T-helper 22 cell (primary cell): ENCODE measurements around the gene RHOBTB3.
"Not testable (repeated sequence)": the region's sequence is repeated elsewhere in the genome, so short reads cannot be mapped to it uniquely, and the experiment has no call there.

Source experiments
- DNase-seq: peaks from one replicate; pipeline ENCODE4 v3.0.0-alpha.2; 2020; ENCODE audit warnings: low read depth

RHOBTB3 gene

DNA sequence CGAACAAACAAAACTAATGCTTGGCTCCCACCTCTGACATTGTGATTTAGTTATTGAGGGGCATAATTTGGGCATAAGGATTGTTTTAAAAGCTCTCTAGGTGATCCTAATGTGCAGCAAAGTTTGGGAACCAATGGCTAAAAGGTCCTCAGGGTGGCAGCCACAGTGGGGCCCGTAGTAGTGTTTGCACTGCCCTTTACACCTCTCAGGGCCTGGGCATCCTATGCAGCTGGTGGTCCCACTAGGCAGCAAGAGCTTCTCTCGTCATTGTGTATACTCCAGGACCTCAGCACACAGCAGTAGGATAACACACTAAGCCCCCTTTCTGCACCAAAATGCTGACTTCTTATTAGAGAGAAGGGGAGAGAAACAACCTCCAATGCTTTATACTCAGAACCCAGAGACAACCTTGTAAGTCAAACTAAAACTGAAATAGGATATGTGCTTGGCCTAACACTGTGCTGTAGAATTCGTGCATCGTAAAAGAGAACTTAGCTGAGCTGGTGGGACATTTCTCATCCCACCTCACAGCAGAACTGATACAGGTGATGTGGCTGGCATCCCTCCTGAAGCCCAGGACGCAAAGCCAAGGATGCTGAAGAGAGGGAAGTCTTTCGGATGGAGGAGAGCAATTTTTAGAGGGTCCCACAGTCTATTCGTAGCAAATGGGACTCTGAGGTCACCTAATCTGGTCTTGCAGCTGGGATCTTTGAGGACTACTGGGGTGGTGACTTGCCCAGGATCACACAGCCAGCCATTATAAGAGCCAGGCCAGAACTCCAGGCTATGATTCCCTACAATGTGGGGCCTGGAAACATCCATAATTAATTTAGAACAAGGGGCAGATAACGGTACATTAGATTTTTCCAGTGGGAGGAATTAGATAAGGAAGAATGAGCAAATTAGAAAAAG is 90.2 kb downstream of the RHOBTB3 start:
- DNase-seq = no peak

DNA sequence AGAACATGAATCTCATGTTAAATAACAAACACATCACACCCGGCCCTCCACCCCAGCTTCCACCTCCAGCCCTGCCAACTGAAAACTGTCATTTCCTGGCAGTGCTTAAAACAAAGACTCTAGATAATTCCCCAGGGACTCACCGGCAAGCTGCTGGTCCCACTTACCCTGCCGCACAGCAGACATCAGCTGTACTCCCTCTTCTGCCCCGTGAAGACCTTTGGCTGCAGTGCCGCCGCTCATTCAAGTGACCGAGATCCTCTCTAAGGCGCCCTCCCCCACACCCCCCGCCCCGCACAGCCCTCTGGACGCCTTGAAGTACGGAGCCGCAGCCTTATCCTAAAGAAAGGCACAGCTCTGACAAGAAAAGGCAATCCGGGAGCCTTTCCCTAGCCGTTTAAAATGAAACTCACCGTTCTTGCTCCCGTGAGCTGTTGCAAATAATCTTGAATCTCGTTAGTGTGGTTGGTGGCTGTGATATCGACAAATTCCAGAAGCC is 91.0 kb downstream of the RHOBTB3 start:
- peak; percentile 23 for DNase-seq

DNA sequence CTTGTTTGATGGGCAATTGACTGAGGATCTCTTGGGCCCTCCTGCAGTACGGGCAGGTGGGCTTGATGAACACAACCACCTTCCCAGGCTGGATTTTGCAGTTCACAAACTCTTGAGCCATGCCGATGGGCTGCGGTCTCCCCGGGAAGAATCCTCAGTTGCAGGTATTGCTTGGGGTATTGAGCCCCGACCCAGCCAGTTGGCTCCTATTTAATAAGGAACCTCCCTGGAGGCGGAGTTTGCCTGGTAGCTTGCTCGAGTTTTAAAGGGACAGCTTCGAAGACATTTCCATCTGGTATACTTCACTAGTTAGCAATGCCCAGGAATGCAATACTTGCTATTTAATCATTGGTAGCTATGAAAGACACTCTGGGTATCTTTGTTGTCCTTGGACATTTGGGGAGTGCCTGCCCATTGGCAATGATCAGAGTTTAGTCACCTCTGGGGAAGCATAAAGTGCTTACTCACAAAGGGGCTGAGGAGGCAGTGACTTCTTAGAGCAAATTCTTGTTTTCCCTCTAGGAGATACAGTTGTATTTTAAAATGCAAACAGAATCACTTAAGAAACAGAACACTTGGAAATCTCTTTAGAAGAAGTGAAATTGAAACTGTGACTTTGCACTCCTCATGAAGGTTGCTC is 91.5 kb downstream of the RHOBTB3 start, which contains the start of gene GLRX:
GLRX (minus strand) TSS at position 185 of the 640 bp plus-strand sequence; CDS start at position 121, 64 bp downstream.
- peak; percentile 50 for DNase-seq

GRCh38 chr5:95823218-95823737 is 92.1 kb downstream of the RHOBTB3 start:
- DNase-seq = no peak

DNA sequence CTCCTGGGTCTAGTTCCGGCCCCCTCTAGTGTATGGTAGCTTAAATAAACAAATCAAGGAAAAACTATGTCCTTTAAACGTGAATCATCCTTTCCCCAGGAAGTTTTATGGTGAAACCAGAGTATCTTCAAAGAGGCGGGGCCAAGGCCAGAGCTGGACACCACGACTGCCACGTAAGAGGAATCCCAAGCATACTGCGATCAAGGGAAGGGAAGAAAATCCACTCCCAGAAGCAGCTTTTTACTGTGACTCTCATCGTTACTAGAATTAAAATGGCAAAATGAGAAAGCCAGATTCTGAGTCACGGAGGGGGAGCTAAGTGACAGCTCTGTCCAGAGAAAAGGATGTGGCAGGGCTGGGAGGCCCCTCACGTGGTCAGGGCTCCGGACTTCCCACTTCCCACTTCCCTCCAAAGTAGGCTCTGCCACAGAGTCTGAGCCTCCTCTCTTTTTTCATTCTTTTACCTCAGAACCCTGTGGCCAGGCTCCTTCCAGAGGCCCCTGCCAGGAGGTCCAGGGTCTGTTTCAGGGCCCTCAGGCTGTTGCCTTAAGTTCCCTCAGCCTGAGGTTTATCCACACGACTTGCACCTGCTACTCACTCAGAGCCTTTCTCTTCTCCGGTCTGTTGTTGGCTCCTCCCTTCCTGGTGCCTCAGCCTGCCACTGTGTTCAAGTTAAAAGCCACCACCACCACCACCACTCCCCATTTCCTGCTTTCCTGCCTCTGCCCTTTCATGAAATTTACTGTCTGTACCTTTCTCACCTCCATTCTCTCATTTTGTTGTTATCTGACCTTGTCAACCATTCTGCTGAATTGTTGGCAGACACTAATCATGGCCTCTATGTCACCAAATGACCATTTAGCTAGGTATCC is 92.8 kb downstream of the RHOBTB3 start:
- DNase-seq = peak; percentile 58

DNA sequence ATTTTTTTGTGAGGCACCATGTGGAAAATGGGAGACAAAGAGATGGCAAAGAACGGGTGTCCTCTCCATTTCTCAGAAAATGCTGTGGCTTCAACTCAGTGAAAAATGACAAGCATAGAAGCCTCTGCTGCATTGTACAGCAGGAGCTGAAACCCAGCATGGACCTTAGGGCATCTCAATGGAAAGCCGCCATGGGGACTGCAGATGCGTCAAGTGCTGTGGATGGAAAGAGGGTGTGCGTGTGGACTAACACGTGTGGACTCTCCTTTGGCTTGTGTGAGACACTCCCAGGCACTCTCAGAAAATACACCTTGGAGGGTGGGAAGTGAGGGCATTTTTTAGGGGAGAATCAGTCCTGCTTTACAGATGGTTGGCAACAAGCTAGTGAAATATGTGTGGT is 93.6 kb downstream of the RHOBTB3 start:
- DNase-seq = no peak

GRCh38 chr5:95825495-95825894 is 94.4 kb downstream of the RHOBTB3 start:
- no peak for DNase-seq

- no peak for DNase-seq
These were observed 96.1 kb downstream of the RHOBTB3 start for GRCh38 chr5:95826949-95827891.

DNA sequence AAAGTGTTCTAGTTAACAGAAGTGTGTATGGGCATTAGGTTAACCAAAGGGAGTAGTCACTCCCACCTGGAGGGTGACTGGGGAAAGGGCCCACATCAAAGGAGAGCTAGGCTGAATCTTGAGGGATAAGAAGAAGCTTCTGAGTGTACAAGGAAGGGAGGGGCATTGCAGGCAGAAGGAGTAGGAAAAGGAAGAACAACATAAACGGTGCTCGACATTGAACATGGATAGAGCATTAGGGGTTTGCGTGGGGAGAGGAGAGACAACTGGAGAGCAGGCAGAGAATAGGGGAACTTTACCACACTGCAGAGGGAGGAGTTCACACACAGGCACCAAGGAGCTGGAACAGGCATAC is 96.7 kb downstream of the RHOBTB3 start:
- no peak for DNase-seq

GRCh38 chr5:95830226-95830625 is 99.1 kb downstream of the RHOBTB3 start:
- DNase-seq = no peak

DNA sequence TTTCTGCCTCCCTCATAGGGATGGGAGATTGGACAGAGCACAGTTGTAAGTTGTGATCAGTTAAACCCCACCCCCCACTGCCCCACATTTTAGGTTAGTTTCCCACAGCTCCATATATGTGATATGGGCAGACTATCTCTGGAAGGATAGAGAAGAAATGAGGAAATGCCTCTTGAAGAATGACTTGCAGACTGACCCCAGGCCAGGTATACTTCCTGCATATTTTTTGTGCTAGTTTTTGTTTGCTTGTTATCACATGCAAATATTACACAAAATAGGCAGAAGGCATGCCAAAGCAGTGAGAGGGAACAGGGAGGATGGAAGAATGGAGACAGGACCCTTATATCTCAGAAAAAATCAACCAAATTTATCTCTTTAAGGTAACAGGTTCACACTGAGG is 101.5 kb downstream of the RHOBTB3 start:
- DNase-seq = no peak

DNA sequence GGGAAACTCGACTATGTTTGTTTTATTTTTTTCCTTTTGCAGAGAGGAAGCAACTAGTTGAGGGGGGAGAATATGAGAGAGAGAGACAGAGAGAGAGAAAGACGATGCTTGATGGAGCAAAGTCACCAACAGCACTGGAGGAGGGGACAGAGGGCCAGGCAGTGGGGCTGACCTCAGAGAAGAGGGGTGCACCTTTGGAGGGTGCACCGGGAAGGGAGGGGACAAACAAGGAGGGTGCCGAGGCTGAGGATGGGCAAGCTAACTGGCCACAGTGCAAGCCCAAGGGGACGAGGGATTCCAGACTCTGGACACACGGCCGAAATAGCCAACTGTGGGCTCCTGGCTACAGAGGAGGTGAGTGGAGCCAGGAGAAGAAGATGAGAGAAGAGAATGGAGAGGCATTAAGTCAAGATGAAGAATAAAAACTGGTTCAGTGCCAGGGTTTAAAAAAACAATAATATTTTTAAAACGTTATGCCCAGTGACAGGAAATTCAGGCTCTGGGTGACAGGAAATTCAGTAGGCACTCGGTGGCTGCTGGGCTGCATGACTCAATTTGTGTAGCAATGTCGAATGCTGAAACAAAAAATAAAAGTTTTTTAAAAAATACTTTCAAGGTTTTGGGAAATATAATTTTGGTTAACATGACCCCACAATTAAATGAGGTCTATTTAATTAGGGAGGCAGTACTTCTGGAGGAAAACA is 104.7 kb downstream of the RHOBTB3 start:
- no peak for DNase-seq

DNA sequence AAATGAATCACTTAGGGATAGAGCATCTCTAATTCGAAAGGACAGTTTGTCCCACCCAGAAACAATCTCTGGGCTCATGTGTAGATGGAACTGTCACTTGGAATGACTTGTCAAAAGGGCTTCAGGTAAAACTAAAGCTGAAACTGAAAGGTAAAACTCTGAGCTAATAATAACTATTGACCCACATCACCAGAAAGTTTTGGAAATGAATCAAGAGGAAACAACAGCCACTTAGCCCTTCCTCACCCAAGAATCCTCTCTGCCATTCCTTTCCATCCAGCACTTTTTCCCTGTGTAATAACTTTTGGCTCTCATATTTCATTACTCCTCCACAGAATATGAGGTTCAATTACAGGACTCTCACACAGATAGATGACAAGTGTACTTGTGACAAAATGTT is 105.4 kb downstream of the RHOBTB3 start:
- no peak for DNase-seq

DNA sequence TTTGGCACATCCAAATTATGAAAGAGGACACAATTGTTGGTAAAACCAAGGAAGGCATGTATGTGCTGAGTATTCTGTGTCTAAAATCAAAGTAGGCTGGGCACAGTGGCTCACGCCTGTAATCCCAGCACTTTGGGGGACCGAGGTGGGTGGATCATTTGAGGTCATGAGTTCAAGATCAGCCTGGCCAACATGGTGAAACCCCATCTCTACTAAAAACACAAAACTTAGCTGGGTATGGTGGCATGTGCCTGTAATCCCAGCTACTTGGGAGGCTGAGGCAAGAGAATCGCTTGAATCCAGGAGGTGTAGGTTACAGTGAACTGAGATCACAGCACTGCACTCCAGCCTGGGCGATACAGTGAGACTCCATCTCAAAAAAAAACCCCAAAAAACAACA is 105.8 kb downstream of the RHOBTB3 start:
- not testable (repeated sequence) for DNase-seq

DNA sequence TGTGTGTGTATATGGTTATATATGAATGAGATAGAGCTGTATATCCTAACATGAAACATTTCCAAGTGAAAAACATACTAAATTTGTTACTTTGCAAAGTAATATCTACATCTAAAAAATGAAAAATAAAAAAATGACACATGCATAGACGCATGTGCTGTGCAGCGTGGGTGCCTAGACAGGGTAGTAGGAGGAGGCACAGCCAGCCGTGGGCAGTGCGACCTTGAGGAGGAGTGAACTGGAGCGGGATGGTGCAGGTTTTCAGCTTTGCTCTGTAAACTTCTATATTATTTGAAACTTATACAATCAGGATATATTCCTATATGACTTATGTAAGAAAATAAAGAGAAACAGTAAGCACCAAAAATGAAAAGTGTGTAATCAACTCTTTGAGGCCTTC is 106.4 kb downstream of the RHOBTB3 start:
- DNase-seq = no peak

- no peak for DNase-seq
These were observed 106.9 kb downstream of the RHOBTB3 start for GRCh38 chr5:95838001-95838520.

GRCh38 chr5:95838556-95838955 is 107.4 kb downstream of the RHOBTB3 start:
- no peak for DNase-seq

DNA sequence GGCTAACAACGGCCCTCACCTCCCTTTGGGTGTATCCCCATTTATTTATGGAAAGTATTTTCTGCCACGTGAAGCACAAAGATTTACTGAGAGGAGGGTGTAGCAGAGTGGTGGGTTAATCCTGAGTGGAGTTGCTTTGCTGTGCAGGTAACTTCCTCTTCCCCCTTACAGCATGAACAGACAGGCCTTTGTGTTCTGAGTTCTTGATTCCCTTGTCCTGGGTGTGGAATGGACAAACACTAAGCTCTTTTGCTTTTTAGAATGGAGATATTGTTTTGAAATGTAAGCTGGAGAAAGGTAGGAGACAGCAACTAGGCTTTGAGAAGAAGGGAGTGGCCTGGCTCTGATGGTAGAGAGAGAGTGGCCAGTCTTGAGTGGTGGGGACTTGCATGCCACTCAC is 108.5 kb downstream of the RHOBTB3 start:
- no peak for DNase-seq

GRCh38 chr5:95840956-95841705 is 110.0 kb downstream of the RHOBTB3 start:
- no peak for DNase-seq
